Epithelial cell of prostate (primary cell): ENCODE results near the gene MT1G.

ENCODE experiments used
- DNase-seq: peaks from one replicate; pipeline ENCODE4 v3.0.0-alpha.2; 2011; ENCODE audit warnings: low read depth, low spot score
- H3K27ac ChIP-seq: fragments of 450-650 bp; 2 replicates; pipeline ENCODE4 v1.5.1; 2017; ENCODE audit warnings: mild to moderate bottlenecking

MT1G gene

GRCh38 chr16:56640076-56640475, 27.8 kb downstream of the MT1G start:
- no peak overlapping the region for H3K27ac ChIP-seq
- no peak for DNase-seq

- DNase-seq, result no peak
- no peak overlapping the region for H3K27ac ChIP-seq
Observed at GRCh38 chr16:56639045-56639444, 28.8 kb downstream of the MT1G start.

GRCh38 chr16:56637814-56638750, 29.8 kb downstream of the MT1G start, which contains the start of gene MT1A:
TSS of gene MT1A (plus strand) at chr16:56638666. CDS start at chr16:56638739, 73 bp downstream.
- H3K27ac ChIP-seq, result no peak within 1 kb of the TSS
- DNase-seq, result no peak

GRCh38 chr16:56636616-56637413, 31.1 kb downstream of the MT1G start:
- no peak for DNase-seq
- H3K27ac ChIP-seq, result no peak overlapping the region

GRCh38 chr16:56635441-56635967, 32.4 kb downstream of the MT1G start:
- no peak overlapping the region for H3K27ac ChIP-seq
- DNase-seq, result no peak

- no peak overlapping the region for H3K27ac ChIP-seq
- DNase-seq, result no peak
Observed at GRCh38 chr16:56634715-56635440, 33.0 kb downstream of the MT1G start.

GRCh38 chr16:56633535-56633934, 34.3 kb downstream of the MT1G start:
- no peak overlapping the region for H3K27ac ChIP-seq
- no peak for DNase-seq

- DNase-seq, result no peak
- no peak overlapping the region for H3K27ac ChIP-seq
Observed at GRCh38 chr16:56632848-56633365, 35.0 kb downstream of the MT1G start.

- no peak for DNase-seq
- no peak within 1 kb of the TSS for H3K27ac ChIP-seq
Observed at GRCh38 chr16:56632156-56632847, 35.6 kb downstream of the MT1G start, which contains the start of gene MT1M. TSS of gene MT1M (plus strand) at chr16:56632659. CDS start at chr16:56632732, 73 bp downstream.

- no peak for DNase-seq
- no peak overlapping the region for H3K27ac ChIP-seq
Observed at GRCh38 chr16:56631832-56632155, 36.1 kb downstream of the MT1G start.

GRCh38 chr16:56631197-56631596, 36.7 kb downstream of the MT1G start:
- DNase-seq, result no peak
- no peak overlapping the region for H3K27ac ChIP-seq

- DNase-seq, result no peak
- no peak overlapping the region for H3K27ac ChIP-seq
Observed at GRCh38 chr16:56630134-56630533, 37.7 kb downstream of the MT1G start.

- H3K27ac ChIP-seq, result no peak overlapping the region
- DNase-seq, result no peak
Observed at GRCh38 chr16:56629531-56629930, 38.3 kb downstream of the MT1G start.

GRCh38 chr16:56628486-56629350, 39.1 kb downstream of the MT1G start:
- H3K27ac ChIP-seq, result no peak overlapping the region
- DNase-seq, result no peak

GRCh38 chr16:56626685-56627084, 41.2 kb downstream of the MT1G start:
- peak overlapping the region; percentile 69 for H3K27ac ChIP-seq
- DNase-seq, result no peak

GRCh38 chr16:56625943-56626654, 41.8 kb downstream of the MT1G start:
- H3K27ac ChIP-seq, result peak overlapping the region; percentile 69
- no peak for DNase-seq

GRCh38 chr16:56625140-56625942, 42.5 kb downstream of the MT1G start, which contains the start of gene MT1E:
TSS of gene MT1E (plus strand) at chr16:56625781. CDS start at chr16:56625852, 71 bp downstream.
- H3K27ac ChIP-seq, result peak within 1 kb of the TSS; percentile 69
- no peak for DNase-seq
